Chondrocyte (in vitro differentiated cells): ENCODE results near the gene NSF. TPM values are rescaled to one million over a fixed set of nuclear protein-coding genes. Genes with fewer than 3 reads are reported as not detected.

Experiments
- DNase-seq: peaks from one replicate; pipeline ENCODE4 v3.0.0; 2021; ENCODE audit warnings: mixed read lengths, low spot score
- H3K27ac Mint-ChIP-seq: one replicate; pipeline ENCODE4 v1.8.0; 2021; ENCODE audit warnings: mild to moderate bottlenecking, moderate library complexity, mixed read lengths; ENCODE audit not compliant: unreplicated experiment
- H3K27me3 Mint-ChIP-seq: 2 replicates; pipeline ENCODE4 v1.8.0; 2021; ENCODE audit warnings: low read depth, mixed read lengths
- H3K36me3 Mint-ChIP-seq: 2 replicates; pipeline ENCODE4 v1.8.0; 2021; ENCODE audit warnings: low read depth, mixed read lengths
- H3K4me1 Mint-ChIP-seq: 2 replicates; pipeline ENCODE4 v1.8.0; 2021; ENCODE audit warnings: low read depth, mild to moderate bottlenecking, mixed read lengths
- H3K4me3 Mint-ChIP-seq: one replicate; pipeline ENCODE4 v1.8.0; 2021; ENCODE audit warnings: mild to moderate bottlenecking, moderate library complexity, mixed read lengths; ENCODE audit not compliant: unreplicated experiment
- H3K9me3 Mint-ChIP-seq: 2 replicates; pipeline ENCODE4 v1.8.0; 2021; ENCODE audit warnings: low read depth, mixed read lengths
- CTCF ChIP-seq: fragments of 200-600 bp; sonication (generic); IDR thresholded peaks from 2 replicates; pipeline ENCODE4 v1.5.0; 2021; ENCODE audit warnings: antibody characterized with exemption, mild to moderate bottlenecking, moderate library complexity
- total RNA-seq: library from RNA; stranded (reverse); gene quantifications from 3 replicates; pipeline ENCODE4 v1.2.1, GENCODE V29; 2021

Gene NSF
- total RNA-seq, 1 donor from 2014 or later: 48.3 TPM

GRCh38 chr17:46730679-46731078, 140.2 kb downstream of the NSF start:
- no peak for DNase-seq
- Mint-ChIP-seq H3K36me3 (no peaks in the 10 kb centered on the region), H3K4me3 (no peak overlapping the region), H3K9me3 (no peaks in the 10 kb centered on the region), H3K27ac (no peak overlapping the region), H3K27me3 (no peaks in the 10 kb centered on the region), H3K4me1 (peaks cover 13% of the 10 kb centered on the region)
- TF ChIP-seq CTCF: no peak

- Mint-ChIP-seq H3K27me3 (no peaks in the 10 kb centered on the region), H3K4me3 (no peak overlapping the region)
Measured at GRCh38 chr17:46732160-46732559, 141.7 kb downstream of the NSF start.

GRCh38 chr17:46732754-46733398, 142.4 kb downstream of the NSF start:
- Mint-ChIP-seq H3K36me3 (no peaks in the 10 kb centered on the region), H3K27ac (no peak overlapping the region), H3K4me1 (peaks cover 4% of the 10 kb centered on the region), H3K4me3 (no peak overlapping the region), H3K27me3 (no peaks in the 10 kb centered on the region), H3K9me3 (no peaks in the 10 kb centered on the region)
- TF ChIP-seq CTCF: no peak
- no peak for DNase-seq

More at GRCh38 chr17:46732160-46732559, 141.7 kb downstream of the NSF start:
- DNase-seq: no peak
- Mint-ChIP-seq H3K36me3 (no peaks in the 10 kb centered on the region), H3K9me3 (no peaks in the 10 kb centered on the region), H3K4me1 (peaks cover 11% of the 10 kb centered on the region), H3K27ac (no peak overlapping the region)
- TF ChIP-seq CTCF: no peak

- H3K27ac Mint-ChIP-seq: no peak overlapping the region
- TF ChIP-seq CTCF: no peak
- no peaks in the 10 kb centered on the region for H3K4me1 Mint-ChIP-seq
- no peaks in the 10 kb centered on the region for H3K36me3 Mint-ChIP-seq
- H3K9me3 Mint-ChIP-seq: no peaks in the 10 kb centered on the region
- H3K4me3 Mint-ChIP-seq: no peak overlapping the region
- DNase-seq: no peak
- no peaks in the 10 kb centered on the region for H3K27me3 Mint-ChIP-seq
Measured at GRCh38 chr17:46733837-46734475, 143.5 kb downstream of the NSF start.

GRCh38 chr17:46736100-46736499, 145.6 kb downstream of the NSF start:
- no peak for TF ChIP-seq CTCF
- DNase-seq: no peak
- no peaks in the 10 kb centered on the region for H3K4me1 Mint-ChIP-seq
- H3K9me3 Mint-ChIP-seq: no peaks in the 10 kb centered on the region
- H3K36me3 Mint-ChIP-seq: no peaks in the 10 kb centered on the region
- no peaks in the 10 kb centered on the region for H3K27me3 Mint-ChIP-seq
- no peak overlapping the region for H3K27ac Mint-ChIP-seq
- H3K4me3 Mint-ChIP-seq: no peak overlapping the region
